Thyroid gland (tissue), 4 donors: ENCODE measurements around the gene SIPA1.

Experiments
- POLR2A ChIP-seq, 2 donors: fragments of 450-650 bp; IDR thresholded peaks; one replicate each; pipeline ENCODE4 v1.6.1; 2017; ENCODE audit warnings: antibody characterized with exemption in 2 of 2, mild to moderate bottlenecking in 2 of 2, moderate library complexity in 1 of 2
- TF ChIP-seq, protein P1 (sequence below), 6 experiments: fragments of 200-600 bp in 3 of 6; fragments of 450-650 bp in 3 of 6; sonication (generic) in 3 of 6; IDR thresholded peaks; one replicate each; pipeline ENCODE4 v1.5.1; 2016 to 2019; ENCODE audit warnings: antibody characterized with exemption in 6 of 6, mild to moderate bottlenecking in 2 of 6, inconsistent platforms in 1 of 6, moderate library complexity in 1 of 6

DNA sequence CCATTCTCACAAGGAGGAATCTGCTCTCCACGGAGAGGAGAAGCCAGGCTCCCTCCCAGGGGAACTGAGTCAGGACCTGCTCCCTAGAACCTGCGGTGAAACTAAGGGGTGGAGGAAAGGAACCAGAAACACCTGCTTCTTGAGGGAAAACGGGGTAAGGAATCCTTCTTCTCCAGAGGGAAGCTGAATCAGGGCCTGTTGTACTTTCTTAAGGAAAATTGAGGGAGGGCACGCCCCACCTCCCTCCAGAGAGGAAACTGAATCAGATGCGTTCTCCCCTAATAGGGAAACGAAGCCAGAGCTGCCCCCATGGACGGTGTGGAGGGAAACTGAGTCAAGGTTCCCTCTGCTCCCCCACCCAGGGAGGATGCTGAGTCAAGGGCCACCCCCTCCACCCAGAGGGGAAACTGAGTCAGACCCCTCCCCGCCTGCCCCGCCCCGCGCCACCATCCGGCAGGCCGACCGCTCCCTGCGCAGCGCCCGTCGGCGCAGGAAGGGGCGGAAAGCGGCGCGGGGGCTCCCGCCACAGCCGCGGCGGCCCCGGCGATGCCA lies 24.4 kb downstream of the SIPA1 start:
- TF ChIP-seq, protein P1, sequence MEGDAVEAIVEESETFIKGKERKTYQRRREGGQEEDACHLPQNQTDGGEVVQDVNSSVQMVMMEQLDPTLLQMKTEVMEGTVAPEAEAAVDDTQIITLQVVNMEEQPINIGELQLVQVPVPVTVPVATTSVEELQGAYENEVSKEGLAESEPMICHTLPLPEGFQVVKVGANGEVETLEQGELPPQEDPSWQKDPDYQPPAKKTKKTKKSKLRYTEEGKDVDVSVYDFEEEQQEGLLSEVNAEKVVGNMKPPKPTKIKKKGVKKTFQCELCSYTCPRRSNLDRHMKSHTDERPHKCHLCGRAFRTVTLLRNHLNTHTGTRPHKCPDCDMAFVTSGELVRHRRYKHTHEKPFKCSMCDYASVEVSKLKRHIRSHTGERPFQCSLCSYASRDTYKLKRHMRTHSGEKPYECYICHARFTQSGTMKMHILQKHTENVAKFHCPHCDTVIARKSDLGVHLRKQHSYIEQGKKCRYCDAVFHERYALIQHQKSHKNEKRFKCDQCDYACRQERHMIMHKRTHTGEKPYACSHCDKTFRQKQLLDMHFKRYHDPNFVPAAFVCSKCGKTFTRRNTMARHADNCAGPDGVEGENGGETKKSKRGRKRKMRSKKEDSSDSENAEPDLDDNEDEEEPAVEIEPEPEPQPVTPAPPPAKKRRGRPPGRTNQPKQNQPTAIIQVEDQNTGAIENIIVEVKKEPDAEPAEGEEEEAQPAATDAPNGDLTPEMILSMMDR (IDR thresholded peaks at IDR 0.05) = no peak
- no peak for TF ChIP-seq POLR2A (IDR thresholded peaks at IDR 0.05)
